Subcutaneous abdominal adipose tissue (tissue), 5 donors: Measurements from ENCODE around the gene LUC7L.
"Not testable (repeated sequence)": the region's sequence is repeated elsewhere in the genome, so short reads cannot be mapped to it uniquely, and the experiment has no call there.

Source experiments
- H3K27ac ChIP-seq: one replicate; pipeline ENCODE4 v1.7.0; 2013; ENCODE audit warnings: low read depth, mild to moderate bottlenecking, inconsistent platforms, low read length, moderate library complexity
- H3K27me3 ChIP-seq, 5 donors: one replicate each; pipeline ENCODE4 v1.7.0; 2013; ENCODE audit warnings: low read length in 5 of 5, inconsistent platforms in 1 of 5; ENCODE audit not compliant: control insufficient read depth in 5 of 5, insufficient read depth in 4 of 5
- H3K36me3 ChIP-seq, 5 donors: one replicate each; pipeline ENCODE4 v1.7.0; 2013; ENCODE audit warnings: low read length in 5 of 5; ENCODE audit not compliant: control insufficient read depth in 5 of 5, insufficient read depth in 5 of 5
- H3K4me1 ChIP-seq, 5 donors: one replicate each; pipeline ENCODE4 v1.7.0; 2013; ENCODE audit warnings: low read length in 5 of 5, mild to moderate bottlenecking in 3 of 5, moderate library complexity in 1 of 5; ENCODE audit not compliant: control insufficient read depth in 5 of 5, insufficient read depth in 5 of 5
- H3K4me3 ChIP-seq, 5 donors: one replicate each; pipeline ENCODE4 v1.7.0; 2013; ENCODE audit warnings: low read length in 5 of 5, low read depth in 1 of 5
- H3K9ac ChIP-seq, 5 donors: one replicate each; pipeline ENCODE4 v1.7.0; 2013; ENCODE audit warnings: low read length in 5 of 5, mild to moderate bottlenecking in 4 of 5, moderate library complexity in 3 of 5
- H3K9me3 ChIP-seq, 5 donors: one replicate each; pipeline ENCODE4 v1.7.0; 2013; ENCODE audit warnings: low read length in 5 of 5; ENCODE audit not compliant: control insufficient read depth in 5 of 5
- donor health status: healthy.
- donor health status: healthy.
- donor health status: healthy.
- donor health status: healthy.
- donor health status: healthy.

LUC7L gene

DNA sequence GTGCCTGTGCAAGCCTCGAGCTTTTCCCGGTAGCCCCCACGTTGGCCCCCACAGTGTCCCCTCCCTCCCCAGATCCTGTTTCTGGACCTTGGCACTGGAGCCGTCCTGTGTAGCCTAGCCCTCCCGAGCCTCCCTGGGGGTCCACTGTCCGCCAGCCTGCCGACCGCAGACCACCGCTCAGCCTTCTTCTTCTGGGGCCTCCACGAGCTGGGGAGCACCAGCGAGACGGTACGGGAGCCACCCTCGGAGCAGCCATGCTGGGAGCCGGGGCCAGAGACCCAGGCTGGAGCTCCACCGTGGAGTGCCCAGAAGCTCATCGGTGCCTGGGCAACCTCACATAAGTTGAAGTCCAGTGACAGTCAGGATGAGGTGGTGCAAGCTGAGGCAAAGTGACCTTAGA is 34.7 kb upstream of the LUC7L start:
- H3K4me1 ChIP-seq: peaks cover 0 to 45% (median 31%) of the 10 kb centered on the region in 5 donors
- no peaks in the 10 kb centered on the region for H3K27me3 ChIP-seq
- no peak overlapping the region for H3K9ac ChIP-seq
- H3K36me3 ChIP-seq: peaks cover 0 to 65% (median 59%) of the 10 kb centered on the region in 5 donors
- H3K27ac ChIP-seq: no peak overlapping the region
- H3K9me3 ChIP-seq: no peaks in the 10 kb centered on the region
- no peak overlapping the region for H3K4me3 ChIP-seq

DNA sequence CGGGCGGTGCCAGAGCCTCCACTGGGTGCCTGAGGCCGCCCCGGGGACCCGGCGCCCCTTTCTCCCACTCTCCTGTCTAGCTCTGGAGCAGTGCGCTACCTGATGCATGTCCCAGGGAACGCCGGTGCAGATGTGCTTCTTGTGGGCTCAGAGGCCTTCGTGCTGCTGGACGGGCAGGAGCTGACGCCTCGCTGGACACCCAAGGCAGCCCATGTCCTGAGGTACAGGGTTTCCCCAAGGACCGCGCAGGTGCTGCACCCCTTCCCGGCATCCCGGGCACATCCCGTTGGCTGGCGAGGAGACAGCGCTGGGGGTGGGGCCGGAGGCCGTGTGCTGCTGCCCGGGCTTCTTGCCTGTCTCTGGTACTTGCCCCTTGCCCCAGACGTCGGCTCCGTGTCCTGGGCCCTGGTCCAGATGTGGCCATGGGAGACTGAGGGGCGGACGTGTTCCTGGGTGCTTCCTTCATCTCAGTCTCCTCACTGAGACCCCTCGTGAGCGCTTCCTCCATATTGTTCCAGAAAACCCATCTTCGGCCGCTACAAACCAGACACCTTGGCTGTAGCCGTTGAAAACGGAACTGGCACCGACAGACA is 34.0 kb upstream of the LUC7L start:
- Histone ChIP-seq H3K27me3 (no peaks in the 10 kb centered on the region), H3K4me1 (peaks cover 0 to 42% (median 31%) of the 10 kb centered on the region in 5 donors), H3K36me3 (peaks cover 0 to 67% (median 60%) of the 10 kb centered on the region in 5 donors), H3K9me3 (no peaks in the 10 kb centered on the region), H3K27ac (no peak overlapping the region), H3K9ac (no peak overlapping the region), H3K4me3 (no peak overlapping the region)

- Histone ChIP-seq H3K27ac (no peak overlapping the region), H3K9me3 (no peaks in the 10 kb centered on the region), H3K27me3 (no peaks in the 10 kb centered on the region), H3K4me1 (peaks cover 0 to 37% (median 31%) of the 10 kb centered on the region in 5 donors), H3K36me3 (peaks cover 0 to 72% (median 60%) of the 10 kb centered on the region in 5 donors), H3K4me3 (no peak overlapping the region), H3K9ac (no peak overlapping the region)
Observed at GRCh38 chr16:262121-262745, 33.0 kb upstream of the LUC7L start.

- peaks cover 0 to 32% (median 28%) of the 10 kb centered on the region in 5 donors for H3K4me1 ChIP-seq
- no peaks in the 10 kb centered on the region for H3K9me3 ChIP-seq
- H3K4me3 ChIP-seq: no peak overlapping the region
- no peak overlapping the region for H3K9ac ChIP-seq
- no peak overlapping the region for H3K27ac ChIP-seq
- peaks cover under 1 to 77% (median 61%) of the 10 kb centered on the region in 5 donors for H3K36me3 ChIP-seq
- H3K27me3 ChIP-seq: no peaks in the 10 kb centered on the region
Observed at GRCh38 chr16:261031-261691, 31.9 kb upstream of the LUC7L start.

GRCh38 chr16:260326-260725 is 31.1 kb upstream of the LUC7L start:
- Histone ChIP-seq H3K9me3 (no peaks in the 10 kb centered on the region), H3K27ac (no peak overlapping the region), H3K9ac (no peak overlapping the region), H3K27me3 (no peaks in the 10 kb centered on the region), H3K4me3 (no peak overlapping the region), H3K4me1 (peaks cover 0 to 23% (median 20%) of the 10 kb centered on the region in 5 donors), H3K36me3 (peaks cover 2 to 79% (median 66%) of the 10 kb centered on the region in 5 donors)

DNA sequence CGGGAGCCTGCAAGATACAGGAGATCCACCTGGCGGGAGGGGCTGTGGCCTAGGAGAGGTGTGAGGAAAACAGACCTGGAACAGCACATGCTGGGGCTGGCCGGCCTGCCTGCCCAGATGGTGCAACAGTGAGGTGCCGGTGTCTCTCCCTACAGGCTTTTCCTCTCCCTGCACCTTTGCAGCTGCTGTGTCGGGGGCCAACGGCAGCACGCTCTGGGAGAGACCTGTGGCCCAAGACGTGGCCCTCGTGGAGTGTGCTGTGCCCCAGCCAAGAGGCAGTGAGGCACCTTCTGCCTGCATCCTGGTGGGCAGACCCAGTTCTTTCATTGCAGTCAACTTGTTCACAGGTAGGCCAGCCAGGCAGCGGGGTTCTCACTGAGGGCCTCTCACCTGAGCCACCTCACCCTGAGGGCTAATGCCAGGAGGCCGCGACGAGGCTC is 30.6 kb upstream of the LUC7L start:
- H3K9me3 ChIP-seq: no peaks in the 10 kb centered on the region
- peaks cover 0 to 19% (median 15%) of the 10 kb centered on the region in 5 donors for H3K4me1 ChIP-seq
- peaks cover 2 to 79% (median 63%) of the 10 kb centered on the region in 5 donors for H3K36me3 ChIP-seq
- no peak overlapping the region for H3K9ac ChIP-seq
- no peaks in the 10 kb centered on the region for H3K27me3 ChIP-seq
- H3K4me3 ChIP-seq: no peak overlapping the region
- no peak overlapping the region for H3K27ac ChIP-seq

DNA sequence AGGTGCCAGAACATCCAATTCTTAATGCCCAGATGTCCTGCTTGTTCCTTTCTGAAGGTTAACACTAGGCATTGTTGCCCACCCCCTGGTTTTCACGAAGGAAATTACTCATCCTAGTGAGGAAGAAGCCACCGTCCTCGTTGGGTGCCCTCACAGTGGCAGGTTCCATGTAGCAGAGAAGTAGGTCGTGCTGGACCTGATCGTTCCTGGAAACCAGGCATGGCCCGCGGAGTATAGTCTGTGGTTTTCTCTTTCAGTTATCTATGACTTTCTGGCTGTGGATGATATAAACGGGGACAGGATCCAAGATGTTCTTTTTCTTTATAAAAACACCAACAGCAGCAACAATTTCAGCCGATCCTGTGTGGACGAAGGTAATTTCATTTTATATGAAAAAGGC is 30.0 kb upstream of the LUC7L start:
- H3K4me3 ChIP-seq: no peak overlapping the region
- H3K4me1 ChIP-seq: peaks cover 0 to 12% (median 9%) of the 10 kb centered on the region in 5 donors
- H3K9ac ChIP-seq: no peak overlapping the region
- H3K9me3 ChIP-seq: no peaks in the 10 kb centered on the region
- H3K27ac ChIP-seq: no peak overlapping the region
- peaks cover 2 to 79% (median 62%) of the 10 kb centered on the region in 5 donors for H3K36me3 ChIP-seq
- no peaks in the 10 kb centered on the region for H3K27me3 ChIP-seq

DNA sequence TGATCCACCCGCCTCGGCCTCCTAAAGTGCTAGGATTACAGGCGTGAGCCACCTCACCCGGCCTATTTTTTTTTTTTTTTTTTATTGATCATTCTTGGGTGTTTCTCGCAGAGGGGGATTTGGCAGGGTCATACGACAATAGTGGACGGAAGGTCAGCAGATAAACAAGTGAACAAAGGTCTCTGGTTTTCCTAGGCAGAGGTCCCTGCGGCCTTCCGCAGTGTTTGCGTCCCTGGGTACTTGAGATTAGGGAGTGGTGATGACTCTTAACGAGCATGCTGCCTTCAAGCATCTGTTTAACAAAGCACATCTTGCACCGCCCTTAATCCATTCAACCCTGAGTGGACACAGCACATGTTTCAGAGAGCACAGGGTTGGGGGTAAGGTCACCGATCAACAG is 28.8 kb upstream of the LUC7L start:
- not testable (repeated sequence) for H3K27me3 ChIP-seq, H3K9me3 ChIP-seq, H3K9ac ChIP-seq, H3K27ac ChIP-seq, H3K4me3 ChIP-seq, H3K4me1 ChIP-seq
- peaks cover 2 to 76% (median 56%) of the 10 kb centered on the region in 5 donors for H3K36me3 ChIP-seq

- Histone ChIP-seq H3K27ac (no peak overlapping the region), H3K27me3 (no peaks in the 10 kb centered on the region), H3K9me3 (no peaks in the 10 kb centered on the region), H3K4me1 (peaks cover 0 to 9% (median 0%) of the 10 kb centered on the region in 5 donors), H3K4me3 (no peak overlapping the region), H3K9ac (no peak overlapping the region), H3K36me3 (peaks cover 2 to 65% (median 43%) of the 10 kb centered on the region in 5 donors)
Observed at GRCh38 chr16:255183-255582, 25.9 kb upstream of the LUC7L start.

- Histone ChIP-seq H3K4me3 (no peak overlapping the region), H3K27me3 (no peaks in the 10 kb centered on the region), H3K36me3 (peaks cover 2 to 62% (median 38%) of the 10 kb centered on the region in 5 donors), H3K9me3 (no peaks in the 10 kb centered on the region), H3K9ac (no peak overlapping the region), H3K27ac (no peak overlapping the region), H3K4me1 (peaks cover 0 to 9% (median 0%) of the 10 kb centered on the region in 5 donors)
Observed at GRCh38 chr16:254461-254860, 25.2 kb upstream of the LUC7L start.
